HG03045 (cell line): ENCODE results near the gene TMED1.
"Not testable (repeated sequence)": the region's sequence is repeated elsewhere in the genome, so short reads cannot be mapped to it uniquely, and the experiment has no call there.

Experiments used
- ATAC-seq: cut with Tn5 transposase; IDR thresholded peaks from one replicate; pipeline ENCODE4 v1.9.1; 2021; ENCODE audit warnings: mild to moderate bottlenecking, moderate library complexity; ENCODE audit not compliant: unreplicated experiment

Gene TMED1

GRCh38 chr19:10835754-10836478 lies at the start of gene TMED1:
TMED1 (minus strand) TSS chr19:10836212; CDS start chr19:10836191, 21 bp downstream.
- peak; percentile 75 for ATAC-seq

GRCh38 chr19:10885201-10886169 lies 49.5 kb upstream of the TMED1 start:
- no peak for ATAC-seq

DNA sequence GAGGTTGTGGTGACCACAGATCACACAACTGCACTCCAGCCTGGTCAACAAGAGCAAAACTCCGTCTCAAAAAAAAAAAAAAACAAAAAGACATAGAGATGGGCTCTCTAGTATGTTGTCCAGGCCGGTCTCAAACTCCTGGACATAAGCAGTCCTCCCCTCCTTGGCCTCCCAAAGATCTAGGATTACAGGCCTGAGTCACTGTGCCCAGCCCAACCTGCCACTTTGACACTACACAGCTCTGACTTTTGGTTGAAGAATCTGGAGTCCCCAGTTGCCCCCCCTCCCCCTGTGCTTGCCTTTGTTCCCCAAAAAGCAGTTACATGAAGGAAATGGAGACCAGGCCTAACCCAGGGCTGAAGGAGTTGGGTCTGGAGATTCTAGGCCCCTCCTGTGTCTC lies 48.3 kb upstream of the TMED1 start:
- no peak for ATAC-seq

DNA sequence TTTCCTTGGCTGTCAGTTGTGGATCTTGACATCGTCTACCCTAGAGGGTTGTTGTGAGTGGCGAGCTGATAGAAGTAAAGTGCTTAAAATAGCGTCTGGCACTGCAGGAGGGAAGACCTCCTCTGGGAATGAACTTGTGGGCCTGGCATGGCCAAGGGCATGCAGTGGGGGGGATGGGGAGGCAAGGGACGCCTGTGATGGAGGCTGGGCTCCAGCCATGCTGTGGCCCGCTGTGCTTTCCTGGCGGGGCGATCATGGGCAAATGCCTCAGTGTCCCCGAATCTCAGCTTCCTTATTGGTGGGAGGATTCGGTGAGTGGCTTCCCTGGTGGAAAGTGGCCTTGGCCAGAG lies 46.1 kb upstream of the TMED1 start:
- ATAC-seq, result no peak

DNA sequence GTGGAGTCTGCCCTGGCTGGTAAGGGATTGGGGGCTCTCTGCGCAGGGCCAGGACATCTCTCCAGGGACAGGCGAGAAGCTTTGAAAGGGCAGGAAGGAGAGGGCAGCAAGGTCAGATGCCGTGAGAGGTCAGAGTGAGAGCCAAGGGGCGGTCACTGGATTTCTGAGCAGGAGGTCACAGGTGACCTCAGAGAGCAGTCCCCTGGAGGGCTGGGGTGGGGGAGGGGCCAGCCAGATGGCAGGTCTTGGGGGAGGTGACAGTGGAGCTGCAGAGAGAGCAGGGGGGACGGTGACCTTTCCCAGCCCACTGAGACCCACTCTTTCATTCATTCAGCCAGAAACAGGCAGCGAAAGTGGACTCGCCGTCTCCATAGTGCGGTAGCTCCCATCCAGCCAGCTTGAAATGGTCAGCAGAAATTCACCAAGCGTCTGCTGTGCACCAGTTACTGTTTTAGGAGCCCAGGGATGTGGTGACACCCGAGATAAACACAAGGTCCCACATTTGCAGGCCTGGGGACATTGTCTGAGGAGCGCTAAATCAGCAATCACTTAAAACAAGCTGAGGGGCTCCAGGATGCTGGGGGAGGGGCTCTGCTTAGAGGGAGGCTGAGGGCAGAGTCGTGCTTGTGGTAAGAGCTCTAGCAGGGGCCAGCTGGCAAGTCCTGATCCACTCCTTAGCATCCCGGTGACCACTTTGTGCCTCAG lies 45.5 kb upstream of the TMED1 start:
- ATAC-seq, result no peak

GRCh38 chr19:10878253-10878652 lies 42.2 kb upstream of the TMED1 start:
- ATAC-seq, result no peak

GRCh38 chr19:10877608-10878007 lies 41.6 kb upstream of the TMED1 start:
- ATAC-seq, result not testable (repeated sequence)

DNA sequence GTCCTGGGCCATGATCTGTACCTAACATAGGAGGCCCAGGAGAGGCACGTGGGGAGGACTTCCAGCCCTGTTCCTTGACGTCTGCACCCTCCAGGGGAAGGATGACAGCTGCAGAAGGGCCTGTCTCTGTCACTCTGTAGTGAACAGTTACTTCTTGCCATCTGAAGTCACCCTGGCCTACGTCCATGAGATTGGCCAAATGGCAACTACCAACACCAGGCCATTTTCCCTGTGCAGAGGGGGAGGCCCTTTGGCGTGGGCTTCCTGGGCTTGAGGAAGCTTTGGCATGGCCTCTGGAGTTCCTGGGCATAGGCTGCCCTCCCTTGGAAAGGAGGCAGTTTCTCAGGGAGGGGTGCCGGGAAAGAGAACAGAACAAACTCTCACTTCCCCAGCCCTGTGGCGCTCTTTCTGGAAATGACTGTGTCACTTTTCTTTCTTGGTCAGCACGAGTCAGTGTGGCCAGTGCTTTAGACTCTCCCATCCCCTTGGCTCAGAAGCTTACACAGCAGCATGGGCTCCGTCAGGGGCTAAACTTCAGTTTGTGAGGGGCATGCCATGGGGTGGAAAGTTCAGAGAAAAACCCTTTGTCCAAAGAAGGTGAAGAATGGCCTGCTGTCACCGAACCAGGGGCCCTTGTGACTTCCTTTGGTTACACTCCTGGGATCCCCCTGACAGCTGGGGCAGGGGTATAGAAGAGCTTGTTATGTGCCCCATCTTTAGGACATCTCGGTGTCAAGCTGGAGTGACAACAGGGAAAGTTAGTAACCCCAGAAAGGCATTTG lies 40.6 kb upstream of the TMED1 start:
- peak; percentile 39 for ATAC-seq

GRCh38 chr19:10874024-10874423 lies 38.0 kb upstream of the TMED1 start:
- ATAC-seq, result no peak

DNA sequence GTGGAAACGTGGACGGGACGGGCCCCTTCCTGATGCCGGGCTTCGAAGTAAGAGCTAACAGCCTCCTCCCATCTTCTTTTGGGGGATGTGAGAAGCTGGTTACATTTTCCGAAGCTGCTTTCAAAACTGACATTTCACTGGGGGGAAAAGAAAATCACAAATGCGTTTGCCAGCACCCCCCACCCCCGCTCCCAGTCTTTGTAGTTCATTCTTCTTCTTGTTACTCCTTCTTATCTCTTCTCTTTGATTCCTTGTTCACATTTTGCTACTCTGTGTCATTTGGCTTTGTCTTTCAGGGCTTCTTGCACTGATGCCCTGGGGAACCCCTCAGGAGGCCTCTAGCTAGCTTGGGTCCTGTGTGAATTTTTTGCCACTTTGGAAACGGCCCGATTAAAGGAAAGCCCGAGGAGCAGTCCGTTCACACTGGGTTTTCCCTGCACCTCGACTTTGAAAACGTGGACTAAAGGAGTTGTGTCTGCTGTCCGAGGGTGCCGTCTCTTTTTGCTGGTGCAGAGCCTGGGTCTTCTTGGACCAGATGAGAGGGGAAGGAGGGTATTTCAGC lies 36.6 kb upstream of the TMED1 start:
- no peak for ATAC-seq

- peak; percentile 19 for ATAC-seq
These were observed 35.9 kb upstream of the TMED1 start for GRCh38 chr19:10871711-10872545.

- peak; percentile 76 for ATAC-seq
These were observed 35.1 kb upstream of the TMED1 start, which contains the start of gene CARM1 for GRCh38 chr19:10870955-10871603. CARM1 (plus strand) TSS chr19:10871553; CDS start chr19:10871703, 150 bp downstream.

GRCh38 chr19:10870501-10870954 lies 34.5 kb upstream of the TMED1 start:
- no peak for ATAC-seq

GRCh38 chr19:10869872-10870311 lies 33.9 kb upstream of the TMED1 start:
- ATAC-seq, result not testable (repeated sequence)

GRCh38 chr19:10868872-10869547 lies 33.0 kb upstream of the TMED1 start:
- no peak for ATAC-seq

DNA sequence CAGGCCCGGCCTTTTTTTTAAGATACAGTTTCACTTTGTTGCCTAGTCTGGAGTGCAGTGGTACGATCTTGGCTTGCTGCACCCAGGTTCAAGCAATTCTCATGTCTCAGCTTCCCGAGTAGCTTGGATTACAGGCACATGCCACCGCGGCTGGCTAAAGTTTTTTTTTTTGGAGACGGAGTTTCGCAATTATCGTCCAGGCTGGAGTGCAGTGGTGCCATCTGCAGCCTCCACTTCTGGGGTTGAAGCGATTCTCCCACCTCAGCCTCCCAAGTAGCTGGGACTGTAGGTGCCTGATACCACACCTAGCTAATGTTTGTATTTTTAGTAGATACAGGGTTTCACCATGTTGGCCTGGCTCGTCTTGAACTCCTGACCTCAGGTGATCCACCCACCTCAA lies 30.5 kb upstream of the TMED1 start:
- no peak for ATAC-seq

DNA sequence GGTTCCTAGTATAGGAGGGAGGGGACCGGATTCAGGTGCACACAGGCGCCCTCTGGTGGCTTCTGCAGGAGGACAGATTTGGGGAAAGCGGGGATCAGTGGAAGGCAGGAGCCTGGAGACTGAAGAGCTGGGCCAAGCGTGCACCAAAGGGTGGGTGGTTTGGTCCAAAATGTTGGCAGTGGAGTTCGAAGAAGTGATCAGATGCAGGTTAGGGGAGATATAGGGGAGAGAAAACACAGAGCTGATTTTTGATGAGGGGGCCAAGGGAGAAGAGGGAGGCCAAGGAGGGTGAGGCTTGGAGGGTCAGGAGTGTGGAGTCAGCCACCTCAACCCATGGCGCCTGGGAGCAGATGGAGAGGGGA lies 28.5 kb upstream of the TMED1 start:
- ATAC-seq, result no peak

DNA sequence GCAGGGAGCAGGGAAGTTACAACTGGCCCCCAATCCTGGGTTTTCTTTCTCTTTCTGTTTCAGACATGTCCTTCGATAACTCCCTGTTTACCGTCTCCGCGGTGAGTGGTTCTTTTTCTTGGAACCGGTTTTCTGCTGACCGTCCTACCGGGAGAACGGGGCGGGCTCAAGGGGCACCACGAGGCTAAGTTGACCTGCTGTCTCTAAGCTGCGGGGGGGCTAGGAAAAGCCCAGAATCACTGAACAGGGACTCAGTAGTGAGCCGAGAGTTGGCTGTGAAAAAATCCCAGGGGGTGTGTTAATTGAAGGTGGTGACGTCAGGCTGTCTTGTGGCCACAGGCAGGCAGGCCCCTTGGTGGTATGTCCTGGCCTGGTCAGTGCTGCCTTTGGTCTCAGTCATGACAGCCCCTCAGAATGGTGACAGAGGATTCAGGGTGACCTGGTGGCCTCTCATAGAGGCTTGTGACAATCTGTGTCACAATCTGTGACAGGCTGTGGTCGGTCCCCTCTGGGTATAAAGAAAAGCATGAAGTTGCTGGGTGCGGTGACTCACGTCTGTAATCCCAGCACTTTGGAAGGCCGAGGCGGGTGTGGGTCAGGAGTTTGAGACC lies 27.2 kb upstream of the TMED1 start:
- ATAC-seq, result no peak
